ENCODE data around the gene ROMO1. TPM values are rescaled to one million over a fixed set of nuclear protein-coding genes. Genes with fewer than 3 reads are reported as not detected.
A peak's percentile ranks its signal among the peaks of the same experiment; 100 is the strongest.

The ROMO1 gene
- total and polyA plus RNA-seq, 10 of the 15 experiments (the other 5 are each of a cell fraction or from before 2014, with no cell fraction given) = 23.2 to 631 (median 352) TPM

- TF ChIP-seq NKRF (conservative IDR thresholded peaks at IDR 0.05) = peak; percentile 77
- peak; percentile 71; the same call in 1 of the 2 replicates for TF ChIP-seq NBN (IDR thresholded peaks at IDR 0.05)
- no peak for TF ChIP-seq ATF2 (IDR thresholded peaks at IDR 0.05; ENCODE audit: low read length)
- no peak for TF ChIP-seq HDGF (IDR thresholded peaks at IDR 0.05)
- no peak for TF ChIP-seq USF1 (IDR thresholded peaks at IDR 0.05; ENCODE audit: borderline replicate concordance, extremely low read length, insufficient read depth, low read depth, low read length)
- TF ChIP-seq POLR2A (IDR thresholded peaks at IDR 0.05; ENCODE audit: low read depth, low read length) = peak; percentile 99
- 0 out of 2 replicates have a peak, but pooled peaks have one; percentile 13 for TF ChIP-seq IRF3 (IDR thresholded peaks at IDR 0.05)
- no peak for TF ChIP-seq MTA3 (IDR thresholded peaks at IDR 0.05; ENCODE audit: borderline replicate concordance, low read length)
- no peak for TF ChIP-seq TARDBP (IDR thresholded peaks at IDR 0.05; ENCODE audit: borderline replicate concordance)
- TF ChIP-seq BCLAF1 (IDR thresholded peaks at IDR 0.05) = peak; percentile 80
- no peak for TF ChIP-seq STAT1 (conservative IDR thresholded peaks at IDR 0.05)
- peak; percentile 73; the same call in 1 of the 2 replicates for TF ChIP-seq ZNF592 (IDR thresholded peaks at IDR 0.05)
- TF ChIP-seq PAX5 (IDR thresholded peaks at IDR 0.05; ENCODE audit: borderline replicate concordance, low read depth, low read length) = 0 out of 2 replicates have a peak, but pooled peaks have one; percentile 7
- peak; percentile 75; the same call in 1 of the 2 replicates for TF ChIP-seq RELB (IDR thresholded peaks at IDR 0.05; ENCODE audit: low read depth)
Observed at GRCh38 chr20:35664466-35665206, 34.6 kb upstream of the ROMO1 start, which contains the start of the genes CPNE1 and RBM12 (continued).

All from GM12878 (cell line).